H1 (cell line): ENCODE data around the gene ZNF561.

Experiments
- CBX8 ChIP-seq: fragments of 300-800, 300-1000 bp; sonication (generic); IDR thresholded peaks from 2 replicates; pipeline ENCODE4 v1.7.1; 2016; ENCODE audit warnings: low read depth, low read length, borderline replicate concordance
- CTCF ChIP-seq, 3 experiments: IDR thresholded peaks; 1 replicate in 2 of 3; 2 replicates in 1 of 3; pipeline versions ENCODE4 v1.5.1 to v1.6.1; 2011; ENCODE audit warnings: low read length in 3 of 3, mild to moderate bottlenecking in 3 of 3, inconsistent platforms in 2 of 3, low read depth in 1 of 3, moderate library complexity in 1 of 3; ENCODE audit not compliant: insufficient read depth in 1 of 3; ENCODE audit errors: control extremely low read depth in 1 of 3
- EGR1 ChIP-seq: IDR thresholded peaks from 2 replicates; pipeline ENCODE4 v1.6.1; 2011; ENCODE audit warnings: low read depth, low read length, borderline replicate concordance
- EZH2 ChIP-seq: fragments of 200-600 bp; sonication (generic); IDR thresholded peaks from 2 replicates; pipeline ENCODE4 v1.7.1; 2012; ENCODE audit warnings: low read depth, mild to moderate bottlenecking, moderate library complexity, low read length, inconsistent platforms; ENCODE audit not compliant: severe bottlenecking
- POLR2A ChIP-seq, 2 experiments: IDR thresholded peaks; 1 replicate in 1 of 2; 2 replicates in 1 of 2; pipeline ENCODE4 v1.6.1; 2011; ENCODE audit warnings: low read depth in 2 of 2, low read length in 2 of 2, mild to moderate bottlenecking in 2 of 2; ENCODE audit errors: control extremely low read depth in 1 of 2
- TCF12 ChIP-seq: IDR thresholded peaks from 2 replicates; pipeline ENCODE4 v1.6.1; 2011; ENCODE audit warnings: low read depth, mild to moderate bottlenecking, low read length

DNA sequence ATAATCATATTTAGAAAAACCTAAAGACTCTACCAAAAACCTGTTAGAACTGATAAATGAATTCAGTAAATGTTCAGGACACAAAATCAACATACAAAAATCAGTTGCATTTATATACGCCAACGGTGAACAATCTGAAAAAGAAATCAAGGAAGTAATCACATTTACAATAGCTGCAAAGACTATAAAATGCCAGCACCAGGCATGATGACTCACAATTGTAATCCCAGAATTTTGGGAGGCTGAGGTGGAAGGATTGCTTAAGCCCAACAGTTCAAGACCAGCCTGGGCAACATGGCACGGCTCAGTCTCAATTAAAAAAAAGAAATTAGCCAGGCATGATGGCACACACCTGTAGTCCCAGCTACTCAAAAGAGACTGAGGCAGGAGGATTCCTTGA lies 46.9 kb upstream of the ZNF561 start:
- TF ChIP-seq EZH2 = no peak
- no peak for TF ChIP-seq CBX8
- no peak for TF ChIP-seq EGR1
- no peak for TF ChIP-seq TCF12
- TF ChIP-seq POLR2A (IDR thresholded peaks at IDR 0.05; ENCODE audit: control extremely low read depth in 1 of 2, low read depth in 2 of 2, low read length in 2 of 2) = no peak
- no peak for TF ChIP-seq CTCF (IDR thresholded peaks at IDR 0.05; ENCODE audit: control extremely low read depth in 1 of 3, insufficient read depth in 1 of 3, low read depth in 1 of 3, low read length in 3 of 3)
